ENCODE data around the gene ME1.

DNA sequence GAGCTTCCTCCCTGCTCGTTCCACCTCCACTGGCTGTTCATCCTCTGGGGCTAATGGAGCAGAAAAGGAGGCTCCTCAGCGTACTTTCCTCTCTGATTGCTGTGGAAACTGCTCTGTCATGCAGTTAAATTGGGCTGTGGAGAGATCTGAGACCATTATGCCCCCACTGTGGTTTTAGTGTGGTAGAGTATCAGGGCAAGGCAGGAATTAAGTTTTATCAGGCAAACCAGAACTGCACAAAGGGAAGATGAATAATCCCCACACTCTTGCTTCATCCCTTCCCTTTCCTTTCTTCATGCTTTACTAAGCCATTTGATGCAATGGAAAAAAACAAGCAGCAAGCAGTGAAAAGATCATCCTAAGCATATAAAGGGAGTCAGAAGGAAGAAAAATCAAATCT lies 11.9 kb upstream of the ME1 start:
- TF ChIP-seq ZBTB17 (tag by site-specific recombination; IDR thresholded peaks at IDR 0.05) (no peak), ZNF133 (tag by site-specific recombination; IDR thresholded peaks at IDR 0.05) (no peak), ZEB2 (tag by site-specific recombination; IDR thresholded peaks at IDR 0.05) (no peak), TCF7L2 (IDR thresholded peaks at IDR 0.05; ENCODE audit: borderline replicate concordance, low read depth, low read length) (no peak), ZNF24 (tag by site-specific recombination; IDR thresholded peaks at IDR 0.05) (no peak), ZBTB21 (tag by site-specific recombination; IDR thresholded peaks at IDR 0.05) (no peak), ZNF274 (IDR thresholded peaks at IDR 0.05; ENCODE audit: low read length) (no peak), ZNF274 (tag by site-specific recombination; IDR thresholded peaks at IDR 0.05; ENCODE audit: borderline replicate concordance) (no peak)
- TF ChIP-seq, protein P1, sequence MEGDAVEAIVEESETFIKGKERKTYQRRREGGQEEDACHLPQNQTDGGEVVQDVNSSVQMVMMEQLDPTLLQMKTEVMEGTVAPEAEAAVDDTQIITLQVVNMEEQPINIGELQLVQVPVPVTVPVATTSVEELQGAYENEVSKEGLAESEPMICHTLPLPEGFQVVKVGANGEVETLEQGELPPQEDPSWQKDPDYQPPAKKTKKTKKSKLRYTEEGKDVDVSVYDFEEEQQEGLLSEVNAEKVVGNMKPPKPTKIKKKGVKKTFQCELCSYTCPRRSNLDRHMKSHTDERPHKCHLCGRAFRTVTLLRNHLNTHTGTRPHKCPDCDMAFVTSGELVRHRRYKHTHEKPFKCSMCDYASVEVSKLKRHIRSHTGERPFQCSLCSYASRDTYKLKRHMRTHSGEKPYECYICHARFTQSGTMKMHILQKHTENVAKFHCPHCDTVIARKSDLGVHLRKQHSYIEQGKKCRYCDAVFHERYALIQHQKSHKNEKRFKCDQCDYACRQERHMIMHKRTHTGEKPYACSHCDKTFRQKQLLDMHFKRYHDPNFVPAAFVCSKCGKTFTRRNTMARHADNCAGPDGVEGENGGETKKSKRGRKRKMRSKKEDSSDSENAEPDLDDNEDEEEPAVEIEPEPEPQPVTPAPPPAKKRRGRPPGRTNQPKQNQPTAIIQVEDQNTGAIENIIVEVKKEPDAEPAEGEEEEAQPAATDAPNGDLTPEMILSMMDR (tag by site-specific recombination; IDR thresholded peaks at IDR 0.05), result no peak
- TF ChIP-seq, protein P2, sequence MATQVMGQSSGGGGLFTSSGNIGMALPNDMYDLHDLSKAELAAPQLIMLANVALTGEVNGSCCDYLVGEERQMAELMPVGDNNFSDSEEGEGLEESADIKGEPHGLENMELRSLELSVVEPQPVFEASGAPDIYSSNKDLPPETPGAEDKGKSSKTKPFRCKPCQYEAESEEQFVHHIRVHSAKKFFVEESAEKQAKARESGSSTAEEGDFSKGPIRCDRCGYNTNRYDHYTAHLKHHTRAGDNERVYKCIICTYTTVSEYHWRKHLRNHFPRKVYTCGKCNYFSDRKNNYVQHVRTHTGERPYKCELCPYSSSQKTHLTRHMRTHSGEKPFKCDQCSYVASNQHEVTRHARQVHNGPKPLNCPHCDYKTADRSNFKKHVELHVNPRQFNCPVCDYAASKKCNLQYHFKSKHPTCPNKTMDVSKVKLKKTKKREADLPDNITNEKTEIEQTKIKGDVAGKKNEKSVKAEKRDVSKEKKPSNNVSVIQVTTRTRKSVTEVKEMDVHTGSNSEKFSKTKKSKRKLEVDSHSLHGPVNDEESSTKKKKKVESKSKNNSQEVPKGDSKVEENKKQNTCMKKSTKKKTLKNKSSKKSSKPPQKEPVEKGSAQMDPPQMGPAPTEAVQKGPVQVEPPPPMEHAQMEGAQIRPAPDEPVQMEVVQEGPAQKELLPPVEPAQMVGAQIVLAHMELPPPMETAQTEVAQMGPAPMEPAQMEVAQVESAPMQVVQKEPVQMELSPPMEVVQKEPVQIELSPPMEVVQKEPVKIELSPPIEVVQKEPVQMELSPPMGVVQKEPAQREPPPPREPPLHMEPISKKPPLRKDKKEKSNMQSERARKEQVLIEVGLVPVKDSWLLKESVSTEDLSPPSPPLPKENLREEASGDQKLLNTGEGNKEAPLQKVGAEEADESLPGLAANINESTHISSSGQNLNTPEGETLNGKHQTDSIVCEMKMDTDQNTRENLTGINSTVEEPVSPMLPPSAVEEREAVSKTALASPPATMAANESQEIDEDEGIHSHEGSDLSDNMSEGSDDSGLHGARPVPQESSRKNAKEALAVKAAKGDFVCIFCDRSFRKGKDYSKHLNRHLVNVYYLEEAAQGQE (tag by site-specific recombination; IDR thresholded peaks at IDR 0.05), result no peak
- TF ChIP-seq, protein P3, sequence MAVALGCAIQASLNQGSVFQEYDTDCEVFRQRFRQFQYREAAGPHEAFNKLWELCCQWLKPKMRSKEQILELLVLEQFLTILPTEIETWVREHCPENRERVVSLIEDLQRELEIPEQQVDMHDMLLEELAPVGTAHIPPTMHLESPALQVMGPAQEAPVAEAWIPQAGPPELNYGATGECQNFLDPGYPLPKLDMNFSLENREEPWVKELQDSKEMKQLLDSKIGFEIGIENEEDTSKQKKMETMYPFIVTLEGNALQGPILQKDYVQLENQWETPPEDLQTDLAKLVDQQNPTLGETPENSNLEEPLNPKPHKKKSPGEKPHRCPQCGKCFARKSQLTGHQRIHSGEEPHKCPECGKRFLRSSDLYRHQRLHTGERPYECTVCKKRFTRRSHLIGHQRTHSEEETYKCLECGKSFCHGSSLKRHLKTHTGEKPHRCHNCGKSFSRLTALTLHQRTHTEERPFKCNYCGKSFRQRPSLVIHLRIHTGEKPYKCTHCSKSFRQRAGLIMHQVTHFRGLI (tag by site-specific recombination; IDR thresholded peaks at IDR 0.05), result no peak
- TF ChIP-seq, protein P4, sequence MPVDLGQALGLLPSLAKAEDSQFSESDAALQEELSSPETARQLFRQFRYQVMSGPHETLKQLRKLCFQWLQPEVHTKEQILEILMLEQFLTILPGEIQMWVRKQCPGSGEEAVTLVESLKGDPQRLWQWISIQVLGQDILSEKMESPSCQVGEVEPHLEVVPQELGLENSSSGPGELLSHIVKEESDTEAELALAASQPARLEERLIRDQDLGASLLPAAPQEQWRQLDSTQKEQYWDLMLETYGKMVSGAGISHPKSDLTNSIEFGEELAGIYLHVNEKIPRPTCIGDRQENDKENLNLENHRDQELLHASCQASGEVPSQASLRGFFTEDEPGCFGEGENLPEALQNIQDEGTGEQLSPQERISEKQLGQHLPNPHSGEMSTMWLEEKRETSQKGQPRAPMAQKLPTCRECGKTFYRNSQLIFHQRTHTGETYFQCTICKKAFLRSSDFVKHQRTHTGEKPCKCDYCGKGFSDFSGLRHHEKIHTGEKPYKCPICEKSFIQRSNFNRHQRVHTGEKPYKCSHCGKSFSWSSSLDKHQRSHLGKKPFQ (tag by site-specific recombination; IDR thresholded peaks at IDR 0.05), result no peak
- TF ChIP-seq, protein P5, sequence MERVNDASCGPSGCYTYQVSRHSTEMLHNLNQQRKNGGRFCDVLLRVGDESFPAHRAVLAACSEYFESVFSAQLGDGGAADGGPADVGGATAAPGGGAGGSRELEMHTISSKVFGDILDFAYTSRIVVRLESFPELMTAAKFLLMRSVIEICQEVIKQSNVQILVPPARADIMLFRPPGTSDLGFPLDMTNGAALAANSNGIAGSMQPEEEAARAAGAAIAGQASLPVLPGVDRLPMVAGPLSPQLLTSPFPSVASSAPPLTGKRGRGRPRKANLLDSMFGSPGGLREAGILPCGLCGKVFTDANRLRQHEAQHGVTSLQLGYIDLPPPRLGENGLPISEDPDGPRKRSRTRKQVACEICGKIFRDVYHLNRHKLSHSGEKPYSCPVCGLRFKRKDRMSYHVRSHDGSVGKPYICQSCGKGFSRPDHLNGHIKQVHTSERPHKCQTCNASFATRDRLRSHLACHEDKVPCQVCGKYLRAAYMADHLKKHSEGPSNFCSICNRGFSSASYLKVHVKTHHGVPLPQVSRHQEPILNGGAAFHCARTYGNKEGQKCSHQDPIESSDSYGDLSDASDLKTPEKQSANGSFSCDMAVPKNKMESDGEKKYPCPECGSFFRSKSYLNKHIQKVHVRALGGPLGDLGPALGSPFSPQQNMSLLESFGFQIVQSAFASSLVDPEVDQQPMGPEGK (tag by site-specific recombination; IDR thresholded peaks at IDR 0.05), result no peak
- TF ChIP-seq, protein P6, sequence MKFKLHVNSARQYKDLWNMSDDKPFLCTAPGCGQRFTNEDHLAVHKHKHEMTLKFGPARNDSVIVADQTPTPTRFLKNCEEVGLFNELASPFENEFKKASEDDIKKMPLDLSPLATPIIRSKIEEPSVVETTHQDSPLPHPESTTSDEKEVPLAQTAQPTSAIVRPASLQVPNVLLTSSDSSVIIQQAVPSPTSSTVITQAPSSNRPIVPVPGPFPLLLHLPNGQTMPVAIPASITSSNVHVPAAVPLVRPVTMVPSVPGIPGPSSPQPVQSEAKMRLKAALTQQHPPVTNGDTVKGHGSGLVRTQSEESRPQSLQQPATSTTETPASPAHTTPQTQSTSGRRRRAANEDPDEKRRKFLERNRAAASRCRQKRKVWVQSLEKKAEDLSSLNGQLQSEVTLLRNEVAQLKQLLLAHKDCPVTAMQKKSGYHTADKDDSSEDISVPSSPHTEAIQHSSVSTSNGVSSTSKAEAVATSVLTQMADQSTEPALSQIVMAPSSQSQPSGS (tag by site-specific recombination; IDR thresholded peaks at IDR 0.05; ENCODE audit: low read depth), result no peak
